LHCN-M2 (cell line): ENCODE results near the gene CNIH3. TPM values are rescaled to one million over a fixed set of nuclear protein-coding genes. Genes with fewer than 3 reads are reported as not detected.

ENCODE experiments used
- DNase-seq: peaks from one replicate; pipeline ENCODE4 v3.0.0-alpha.2; 2012; ENCODE audit warnings: low read depth
- total RNA-seq: library from RNA; depleted of rRNA; stranded (reverse); fragments of >200 nt; gene quantifications from 2 replicates; pipeline ENCODE4 v1.2.3, GENCODE V29; 2014

The CNIH3 gene
- total RNA-seq, 1 experiment from 2014 or later, result 13.4 TPM

DNA sequence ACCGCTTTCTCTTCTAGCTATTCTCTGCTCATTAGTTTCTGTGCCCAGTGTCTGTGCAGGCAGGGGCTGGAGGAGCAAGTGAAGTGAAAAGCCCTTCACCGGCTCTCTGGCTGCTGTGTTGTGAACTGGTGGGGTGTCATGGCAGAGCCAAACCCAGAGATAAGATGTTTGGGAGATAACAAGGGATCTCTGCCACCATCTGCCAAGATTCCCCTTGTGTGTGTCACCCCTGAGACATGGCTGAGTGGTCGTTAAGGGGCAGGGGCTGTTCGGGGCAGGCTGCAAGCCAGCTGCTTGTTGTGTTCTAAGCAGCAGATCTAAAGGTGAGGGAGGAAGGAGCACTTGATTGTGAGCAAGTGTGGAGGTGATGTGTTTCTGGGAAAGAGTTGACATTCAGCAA lies 24.5 kb downstream of the CNIH3 start:
- DNase-seq, result no peak

DNA sequence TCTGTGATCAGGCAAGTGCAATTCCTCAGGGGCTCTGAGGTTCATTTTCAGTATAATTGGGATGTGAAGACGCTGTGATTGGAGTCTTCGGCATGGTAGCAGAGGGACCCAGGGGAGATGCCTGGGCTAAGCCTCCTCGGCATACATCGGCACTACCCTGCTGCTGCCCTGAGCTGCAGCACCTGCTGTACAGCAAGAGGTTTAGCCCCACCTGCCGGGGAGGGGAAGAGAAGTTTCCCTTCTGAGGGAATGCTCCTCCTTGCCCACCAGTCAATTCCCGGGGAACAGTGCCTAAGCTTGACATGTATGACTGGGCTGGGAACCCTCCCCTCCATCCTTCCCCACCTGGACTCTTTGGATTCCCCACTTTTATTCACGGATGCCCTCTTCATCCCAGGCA lies 24.9 kb downstream of the CNIH3 start:
- no peak for DNase-seq

DNA sequence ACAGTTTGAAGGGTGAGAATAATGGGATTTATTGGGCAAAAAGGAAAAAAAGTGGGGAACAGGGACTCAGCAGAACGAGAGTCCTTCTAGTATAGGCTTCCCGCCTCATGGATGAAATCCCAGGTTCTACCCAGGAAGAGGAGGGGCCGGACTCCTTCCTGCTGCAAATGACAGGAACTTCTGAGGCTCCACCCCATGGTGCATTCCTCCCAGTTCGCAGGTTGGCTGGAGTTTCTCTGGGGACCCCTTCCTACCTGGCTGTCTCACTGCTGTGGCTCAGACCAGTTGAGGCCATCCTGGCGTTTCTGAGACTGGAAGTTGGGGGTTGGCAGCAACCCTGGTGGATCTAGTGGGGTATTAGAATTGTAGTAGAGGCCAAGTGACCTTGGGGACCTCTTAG lies 27.5 kb downstream of the CNIH3 start:
- no peak for DNase-seq

DNA sequence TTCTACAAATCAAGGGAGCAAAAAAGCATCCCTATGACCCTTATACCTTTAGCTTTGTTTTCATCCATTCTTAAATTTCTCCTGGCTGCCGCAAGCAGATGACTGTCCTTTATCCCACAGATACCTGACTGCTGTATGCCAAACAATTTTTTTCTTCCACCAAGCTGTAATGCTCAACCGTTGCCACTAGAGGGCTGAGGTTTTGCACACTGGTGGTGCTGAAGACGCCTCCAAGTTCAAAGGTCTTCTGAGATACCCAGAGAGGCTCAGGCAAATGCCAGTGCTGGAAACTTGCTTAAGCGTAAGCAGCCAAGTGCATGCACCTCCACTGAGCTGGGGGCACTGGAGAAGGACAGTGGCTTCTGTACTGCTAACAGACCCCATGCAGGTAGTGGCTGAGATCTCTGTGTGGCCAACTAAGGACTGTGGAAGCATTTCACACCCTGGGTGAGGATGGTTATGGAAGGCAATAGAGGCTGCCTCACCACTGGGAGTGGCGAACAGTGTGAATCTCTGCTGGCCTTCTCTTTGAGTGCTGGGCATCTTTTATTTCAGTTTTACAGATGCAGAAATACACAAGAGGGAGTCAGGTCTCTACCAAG lies 28.5 kb downstream of the CNIH3 start:
- peak; percentile 56 for DNase-seq

DNA sequence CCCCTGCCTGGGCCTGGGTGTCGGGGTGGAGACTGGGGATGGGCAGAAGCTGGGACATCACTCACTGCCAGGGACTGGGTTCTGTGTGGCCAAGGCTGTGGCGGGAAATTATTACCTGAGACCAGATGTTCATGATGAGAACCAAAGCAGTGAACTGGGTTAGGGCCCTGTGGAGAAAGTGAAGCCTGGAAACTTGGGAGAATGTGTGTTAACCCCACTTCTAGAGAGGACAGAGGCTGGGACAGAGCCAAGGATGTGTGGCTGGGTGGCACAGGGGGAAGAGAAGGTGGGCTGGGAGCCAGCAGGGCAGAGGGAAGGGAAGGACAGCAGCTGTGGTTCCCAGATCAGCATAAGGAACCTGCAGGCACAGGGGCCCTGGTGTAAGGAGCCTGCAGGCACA lies 31.3 kb downstream of the CNIH3 start:
- no peak for DNase-seq

DNA sequence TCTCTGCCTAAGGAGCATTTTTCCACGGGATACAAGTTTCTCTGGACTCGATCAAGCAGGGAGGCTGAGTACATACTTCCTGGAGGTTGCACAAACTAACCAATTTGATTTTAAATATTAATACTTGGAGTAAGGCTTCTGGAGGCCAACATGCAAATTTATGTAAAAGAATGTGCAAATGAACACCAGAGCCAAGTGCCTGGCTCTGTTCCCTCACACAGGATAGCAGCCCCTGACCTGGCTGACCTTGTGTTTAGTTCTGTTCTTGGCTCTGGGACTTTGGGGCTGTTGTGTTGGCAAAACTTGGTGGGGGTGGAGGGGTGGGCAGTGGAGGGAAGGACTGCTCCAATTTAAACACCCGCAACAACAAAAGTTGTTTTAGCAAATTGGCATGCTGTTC lies 34.2 kb downstream of the CNIH3 start:
- DNase-seq, result no peak

DNA sequence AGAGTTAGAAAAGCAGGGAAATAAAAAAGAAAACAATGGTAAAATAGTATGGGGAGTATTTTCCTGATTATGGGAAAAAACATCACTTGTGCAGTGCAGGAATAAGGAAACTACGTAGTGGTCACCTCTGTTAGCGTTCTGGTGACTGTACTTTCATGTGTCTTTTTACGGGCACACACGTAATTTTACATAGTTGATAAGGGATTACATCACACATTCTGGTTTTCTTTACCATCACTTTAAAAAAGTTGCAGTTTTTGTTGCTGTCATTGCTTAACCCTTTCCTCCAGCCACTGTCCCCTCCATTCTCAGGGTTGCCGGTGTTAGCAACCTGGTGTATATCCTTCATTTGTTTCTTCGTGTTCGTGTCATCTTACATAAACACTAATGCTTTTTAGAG lies 35.1 kb downstream of the CNIH3 start:
- no peak for DNase-seq

DNA sequence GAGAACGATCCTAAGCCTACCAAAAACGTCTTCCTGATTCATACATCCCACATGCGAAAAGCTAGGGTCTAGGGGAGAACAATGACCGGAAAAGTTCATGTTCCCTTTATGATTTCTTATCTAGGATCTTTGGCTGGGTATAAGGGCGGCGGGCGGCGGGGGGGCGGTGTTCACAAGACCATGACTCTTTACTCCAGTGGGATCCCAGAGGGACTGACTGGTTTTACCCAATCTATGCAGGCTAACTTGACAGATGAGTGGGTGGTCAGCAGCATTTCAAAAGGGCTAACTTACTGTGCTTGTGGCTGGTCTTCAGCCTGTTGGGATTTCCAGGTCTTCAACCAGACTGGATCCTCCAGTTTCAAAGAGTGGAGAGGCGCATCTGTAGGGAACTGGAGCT lies 40.3 kb downstream of the CNIH3 start:
- no peak for DNase-seq

DNA sequence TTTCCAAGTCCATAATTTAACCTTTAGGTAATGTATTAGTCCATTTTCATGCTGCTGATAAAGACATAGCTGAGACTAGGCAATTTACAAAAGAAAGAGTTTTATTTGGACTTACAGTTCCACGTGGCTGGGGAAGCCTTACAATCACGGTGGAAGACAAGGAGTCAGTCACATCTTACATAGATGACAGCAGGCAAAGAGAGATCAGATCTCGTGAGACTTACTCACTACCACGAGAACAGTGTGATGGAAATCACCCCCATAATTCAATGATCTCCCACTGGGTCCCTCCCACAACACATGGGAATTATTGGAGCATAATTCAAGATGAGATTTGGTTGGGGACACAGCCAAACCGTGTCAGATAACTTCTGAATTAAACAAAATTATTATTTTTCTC lies 44.0 kb downstream of the CNIH3 start:
- no peak for DNase-seq

DNA sequence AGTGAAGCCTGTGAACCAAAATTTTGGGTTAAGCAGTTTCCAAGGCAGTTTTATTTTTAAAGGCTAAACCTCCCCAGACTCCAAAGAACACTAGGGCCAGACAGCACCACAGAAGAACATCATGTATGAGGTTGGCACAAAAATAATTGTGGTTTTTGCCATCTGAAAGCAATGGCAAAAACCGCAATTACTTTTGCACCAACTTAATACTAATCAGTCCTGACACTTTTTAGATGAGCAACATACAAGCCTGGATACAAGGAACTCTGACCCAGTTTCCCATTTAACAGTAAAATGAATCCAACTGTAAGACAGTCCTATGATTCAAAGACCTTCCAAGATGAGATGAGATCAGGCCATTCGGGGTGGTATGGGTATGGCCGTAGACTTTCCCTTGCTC lies 46.8 kb downstream of the CNIH3 start:
- no peak for DNase-seq

DNA sequence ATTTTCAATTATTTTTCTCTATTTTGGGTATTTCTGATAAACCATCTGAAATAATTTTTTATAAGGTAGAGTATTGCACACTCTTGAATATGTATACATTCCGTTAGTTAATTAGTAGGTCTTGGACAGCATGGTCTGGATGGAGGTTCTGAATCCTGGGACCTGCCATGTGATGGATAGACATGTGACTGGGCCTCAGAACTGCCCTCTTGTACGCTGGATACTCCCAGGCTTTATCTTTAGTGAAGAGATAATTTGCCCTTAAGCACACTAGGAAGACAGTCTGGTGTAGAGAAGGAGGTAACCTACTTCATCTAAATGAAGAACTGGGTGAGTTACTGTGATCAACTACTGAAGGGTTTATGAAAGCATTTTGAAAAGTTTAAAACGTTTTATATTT lies 48.9 kb downstream of the CNIH3 start:
- no peak for DNase-seq

DNA sequence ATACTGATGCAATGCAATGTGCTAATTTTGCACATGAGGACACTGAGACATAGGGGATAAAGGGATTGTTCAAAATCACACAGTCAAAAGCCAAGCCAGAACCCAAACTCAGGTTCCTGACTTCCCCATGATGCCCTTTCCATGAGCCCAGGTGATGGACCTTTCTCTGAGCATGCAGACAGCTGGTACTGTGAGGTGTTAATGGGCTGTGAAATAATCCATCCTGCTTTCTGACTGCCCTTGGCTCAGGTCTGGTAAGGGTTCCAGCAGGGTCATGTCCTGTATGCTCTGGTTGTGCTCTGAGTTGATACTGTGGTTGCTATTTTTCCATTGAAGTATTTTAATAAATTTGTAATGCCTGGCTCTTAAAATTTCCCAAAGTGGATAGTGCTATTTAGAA lies 50.0 kb downstream of the CNIH3 start:
- no peak for DNase-seq

DNA sequence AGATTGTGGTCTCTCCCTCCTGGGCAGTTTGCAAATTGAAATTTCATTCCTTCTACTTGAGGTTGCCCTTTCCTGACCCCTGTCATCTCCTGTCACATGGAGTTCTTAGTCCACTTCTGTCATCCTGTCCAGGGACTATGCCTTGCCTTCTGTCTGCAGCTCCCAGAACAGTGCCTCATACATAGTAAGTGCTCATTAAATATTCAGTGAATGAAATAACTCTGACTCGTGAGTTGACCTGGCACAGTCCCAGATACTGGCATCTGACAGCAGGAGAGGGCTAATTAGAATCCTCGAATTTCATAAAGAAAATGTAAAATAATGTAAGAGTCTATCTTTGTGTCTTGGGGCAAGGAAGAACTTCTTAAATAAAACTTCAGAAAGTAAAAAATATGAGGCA lies 50.8 kb downstream of the CNIH3 start:
- DNase-seq, result no peak

DNA sequence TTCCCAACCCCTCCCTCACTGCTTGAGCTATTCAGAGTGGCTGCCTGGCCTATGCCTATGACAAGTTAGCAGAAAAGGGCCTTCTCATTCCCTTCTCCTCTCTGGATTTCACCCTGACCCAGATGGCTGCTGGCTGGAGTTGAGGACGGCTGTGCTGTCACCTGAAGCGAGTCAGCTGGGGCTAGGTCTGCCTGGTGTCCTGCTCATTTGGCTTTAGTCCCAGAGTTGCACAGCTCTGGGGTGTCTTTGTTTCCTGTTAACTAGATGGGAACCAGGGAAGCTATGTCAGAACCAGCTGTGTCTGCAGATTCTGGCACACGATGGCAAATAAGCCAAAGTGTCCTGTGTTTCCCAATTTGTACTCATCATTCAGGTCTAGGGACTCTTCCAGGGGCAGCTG lies 52.9 kb downstream of the CNIH3 start:
- DNase-seq, result no peak

DNA sequence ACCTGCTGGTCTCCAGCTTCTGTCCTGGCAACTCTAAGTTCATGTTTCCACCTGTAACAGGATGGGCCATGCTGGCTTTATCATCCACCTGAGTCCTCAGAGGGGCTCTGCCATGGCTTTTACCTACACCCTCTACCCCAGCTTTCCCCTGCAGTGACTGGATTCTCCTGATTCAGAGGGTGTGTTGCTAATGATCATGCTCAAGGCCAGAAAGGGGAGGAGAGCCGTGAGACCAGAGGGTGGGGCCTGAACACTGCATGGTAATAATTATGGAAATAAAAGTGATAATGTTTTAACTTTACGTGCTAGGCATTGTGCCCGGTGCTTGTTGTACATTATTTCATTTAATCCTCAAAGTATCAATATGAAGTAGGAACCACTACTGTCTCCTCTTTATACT lies 53.3 kb downstream of the CNIH3 start:
- DNase-seq, result no peak

DNA sequence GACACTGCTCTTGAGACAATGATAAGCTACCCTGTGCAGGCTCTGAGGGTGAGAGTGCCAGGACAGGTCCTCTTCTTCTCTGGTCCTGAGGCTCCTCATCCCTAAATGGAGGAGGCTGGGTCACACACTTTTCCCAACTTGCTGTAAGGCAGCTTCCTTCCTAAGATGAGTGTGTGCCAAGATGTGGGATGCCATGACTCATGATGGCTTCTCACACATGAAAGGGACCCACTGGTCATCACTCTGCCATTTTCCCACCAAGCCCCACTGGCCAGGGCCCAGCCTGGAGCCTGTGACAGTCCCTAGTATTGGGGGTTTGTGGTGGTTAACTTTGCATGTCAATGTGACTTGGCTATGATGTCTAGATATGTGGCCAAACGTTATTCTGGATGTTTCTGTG lies 54.4 kb downstream of the CNIH3 start:
- no peak for DNase-seq

DNA sequence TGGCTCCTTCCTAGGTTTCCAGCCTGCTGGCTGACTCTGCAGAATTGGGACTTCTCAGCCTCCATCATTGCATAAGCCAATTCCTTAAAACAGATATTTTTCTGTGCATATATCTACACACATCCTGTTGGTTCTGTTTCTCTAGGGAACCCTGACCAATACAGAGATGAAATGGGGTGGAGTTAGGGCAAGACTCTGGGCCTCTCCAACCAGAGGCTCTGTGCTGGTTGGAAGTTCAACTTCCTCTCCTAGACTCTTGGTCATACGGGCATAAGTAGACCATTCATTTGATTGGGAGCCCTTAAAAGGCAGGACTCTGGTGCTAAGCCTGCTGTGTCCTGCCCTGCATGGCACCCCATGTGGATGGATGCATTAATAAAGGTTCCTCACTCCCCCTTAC lies 55.0 kb downstream of the CNIH3 start:
- no peak for DNase-seq

DNA sequence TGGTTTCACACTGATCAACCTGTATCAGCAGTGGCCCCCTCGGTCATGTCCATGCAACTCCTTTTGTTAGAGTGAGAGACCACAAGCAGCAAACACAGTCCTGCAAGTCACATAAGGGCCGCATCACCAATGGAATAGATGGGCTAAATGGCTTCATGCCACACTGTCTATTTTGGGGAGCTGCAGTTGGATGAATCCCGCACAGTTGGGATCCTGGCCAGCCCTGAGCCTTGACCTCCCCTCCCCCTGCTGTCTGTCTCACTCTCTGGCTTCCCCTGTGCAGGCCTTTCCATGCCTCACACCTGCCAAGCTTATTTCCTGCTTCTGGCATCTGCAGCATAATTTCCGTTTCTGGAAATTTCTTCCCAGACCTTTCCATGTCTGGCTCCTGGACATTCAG lies 57.0 kb downstream of the CNIH3 start:
- no peak for DNase-seq

DNA sequence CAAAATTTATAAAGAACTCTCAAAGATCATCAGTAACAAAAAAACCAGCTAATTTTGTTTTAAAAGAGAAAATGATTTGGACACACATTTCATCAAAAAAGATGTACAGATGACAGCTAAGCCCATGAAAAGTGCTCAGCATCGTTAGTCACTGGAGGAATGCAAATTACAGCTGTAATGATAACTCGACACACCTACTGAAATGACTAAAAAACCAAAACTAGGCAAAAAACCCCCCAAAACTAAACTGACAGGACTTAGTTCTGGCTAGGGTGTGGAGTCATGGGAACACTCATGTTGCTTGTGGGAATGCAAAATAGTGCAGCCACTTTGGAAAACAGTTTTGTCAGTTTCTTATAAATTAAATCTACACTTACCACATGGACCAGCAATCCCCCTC lies 59.5 kb downstream of the CNIH3 start:
- no peak for DNase-seq

DNA sequence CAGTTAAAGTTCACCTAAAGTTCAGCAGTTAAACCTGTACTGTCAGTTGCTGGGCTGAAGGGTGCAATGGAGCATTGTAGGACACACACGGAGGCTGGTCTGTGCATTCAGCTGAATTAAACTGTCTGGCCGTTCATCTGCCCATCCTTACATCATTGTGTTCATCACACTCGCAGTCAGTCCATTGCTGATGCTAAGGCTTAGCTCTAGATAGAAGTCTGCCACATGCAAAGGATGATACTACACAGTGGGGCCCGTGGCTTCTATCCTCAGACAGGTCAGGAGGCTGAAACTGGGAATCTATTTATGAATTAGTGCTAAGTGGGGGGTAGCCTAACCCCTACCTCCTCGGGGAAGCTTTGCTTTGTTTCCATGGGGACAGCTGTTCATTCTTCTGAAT lies 60.4 kb downstream of the CNIH3 start:
- no peak for DNase-seq

DNA sequence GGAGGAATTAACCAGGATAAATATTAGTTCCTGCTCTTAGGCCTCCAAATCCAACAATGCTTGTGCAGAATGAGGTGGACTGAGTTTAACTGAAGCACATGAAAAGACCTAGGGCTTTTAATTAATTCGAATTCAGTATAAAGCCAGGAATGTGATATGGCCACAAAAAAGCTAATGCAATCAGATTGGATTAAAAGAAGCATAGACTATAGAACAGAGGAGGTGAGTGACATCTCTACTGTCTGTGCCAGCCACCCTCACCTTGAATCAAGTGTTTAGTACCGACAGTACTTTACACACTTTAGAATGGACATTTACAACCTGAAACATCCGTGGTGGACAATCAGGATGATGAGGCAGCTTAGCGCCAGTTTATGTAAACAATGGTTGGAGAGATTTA lies 62.1 kb downstream of the CNIH3 start:
- DNase-seq, result no peak

DNA sequence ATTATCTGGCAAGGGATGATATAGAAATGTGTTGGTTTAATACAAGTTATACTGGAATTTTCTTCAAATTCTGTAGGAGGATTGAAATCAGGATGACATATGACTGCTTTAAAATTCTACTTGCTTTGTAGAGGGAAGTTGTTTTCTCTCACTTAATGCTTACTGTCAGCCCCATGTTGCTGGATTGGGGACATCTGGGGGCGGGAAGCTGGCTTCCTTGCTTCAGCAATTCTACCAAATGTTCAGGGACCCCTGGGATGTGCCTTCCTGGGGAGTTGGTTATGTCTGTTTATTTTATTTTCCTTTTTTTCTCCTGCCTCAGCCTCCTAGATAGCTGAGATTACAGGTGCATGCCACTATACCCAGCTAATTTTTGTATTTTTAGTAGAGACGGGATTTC lies 63.5 kb downstream of the CNIH3 start:
- DNase-seq, result no peak

DNA sequence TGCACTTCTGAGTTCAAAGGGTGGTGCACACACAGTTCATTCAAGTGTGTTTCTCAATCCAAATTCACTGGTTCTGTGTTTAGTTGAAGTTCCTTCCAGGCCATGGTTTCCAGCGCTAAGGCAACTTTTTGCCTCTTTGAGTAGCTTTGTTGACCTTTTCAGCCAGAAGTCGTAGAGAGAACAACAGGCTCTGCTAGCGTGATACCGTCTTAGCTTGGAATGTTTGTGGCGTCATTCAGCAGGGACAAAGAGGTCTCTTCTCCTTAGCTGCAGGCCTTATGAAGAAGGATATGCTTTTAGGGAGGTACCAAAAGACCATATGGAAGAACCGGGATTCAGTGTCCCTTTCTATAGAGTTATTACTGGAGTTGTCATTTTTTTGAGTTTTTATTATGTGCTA lies 65.7 kb downstream of the CNIH3 start:
- DNase-seq, result no peak

DNA sequence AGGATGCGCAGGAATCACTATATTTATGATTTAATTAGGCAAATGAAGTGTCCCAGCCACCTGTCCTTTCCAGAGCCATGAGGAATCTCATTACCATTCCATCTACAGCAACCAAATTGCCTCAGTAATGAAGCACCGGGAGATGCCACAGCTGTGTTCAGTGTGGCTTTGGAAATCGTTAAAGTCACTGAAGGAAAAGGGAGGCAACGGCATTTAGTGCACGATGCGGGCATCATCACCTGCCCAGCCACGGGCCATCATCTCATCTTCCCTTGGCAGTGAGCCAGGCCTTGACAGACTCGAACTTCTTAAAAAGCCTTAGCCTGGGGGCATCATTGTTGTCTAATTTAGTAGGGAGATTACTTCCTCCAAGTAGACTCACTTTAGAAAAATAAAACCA lies 67.8 kb downstream of the CNIH3 start:
- DNase-seq, result no peak

DNA sequence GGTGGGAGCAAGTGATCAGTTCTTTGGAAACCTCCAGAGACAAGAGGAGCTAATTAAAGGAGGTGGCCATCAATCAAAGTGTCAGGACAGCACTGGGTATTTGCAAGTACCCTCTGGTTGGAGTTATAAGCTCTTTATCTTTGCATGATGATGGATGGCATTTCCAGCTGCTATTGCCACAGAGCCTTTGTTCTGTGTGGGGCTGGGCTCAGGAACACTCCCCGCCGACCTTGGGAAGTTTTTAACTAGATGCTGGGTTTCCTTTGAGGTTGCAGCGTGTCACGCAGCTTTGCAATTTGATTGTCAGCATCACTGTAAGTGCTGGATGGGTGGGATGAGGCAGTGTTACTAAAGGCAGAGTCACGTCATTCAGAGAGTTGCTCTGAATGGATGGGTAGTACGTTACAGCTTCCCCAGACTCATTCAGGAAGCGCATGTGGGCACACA lies 68.9 kb downstream of the CNIH3 start:
- DNase-seq, result no peak
